HEK293 (cell line): Measurements from ENCODE around the gene SLC18B1.

Experiments
- CTCF ChIA-PET: fragments of 350-600 bp; formaldehyde crosslinking; extraction: SDS; loops from one replicate; lab custom pipeline; 2021; ENCODE audit warnings: antibody characterized with exemption; lab: Yijun Ruan, JAX
- POLR2A ChIA-PET: fragments of 300-600 bp; formaldehyde crosslinking; extraction: SDS; loops from one replicate; lab custom pipeline; 2020; ENCODE audit warnings: antibody characterized with exemption, inconsistent platforms; lab: Yijun Ruan, JAX
- H3K27ac ChIP-seq: fragments of 200-500 bp; sonication (Bioruptor generic); 2 replicates; pipeline ENCODE4 v1.5.1; 2014; ENCODE audit warnings: low read depth, low read length, control low read depth, inconsistent platforms; ENCODE audit errors: extremely low read depth
- H3K36me3 ChIP-seq, 2 experiments: fragments of 200-500 bp in 1 of 2; sonication (Bioruptor generic) in 1 of 2; 1 replicate in 1 of 2; 2 replicates in 1 of 2; pipeline ENCODE4 v1.5.1; 2014 to 2017; ENCODE audit warnings: inconsistent platforms in 2 of 2, low read length in 2 of 2; ENCODE audit not compliant: control insufficient read depth in 2 of 2, insufficient read depth in 1 of 2
- H3K4me1 ChIP-seq: fragments of 200-500 bp; sonication (Bioruptor generic); 2 replicates; pipeline ENCODE4 v1.5.1; 2014; ENCODE audit warnings: mild to moderate bottlenecking, low read length, inconsistent platforms; ENCODE audit not compliant: control insufficient read depth, insufficient read depth
- H3K4me3 ChIP-seq: 2 replicates; pipeline ENCODE4 v1.5.1; 2011; ENCODE audit warnings: low read depth, mild to moderate bottlenecking, control low read depth, low read length, moderate library complexity
- H3K9me3 ChIP-seq: fragments of 200-500 bp; sonication (Bioruptor generic); 2 replicates; pipeline ENCODE4 v1.5.1; 2014; ENCODE audit warnings: low read depth, low read length, inconsistent platforms; ENCODE audit not compliant: control insufficient read depth, insufficient read depth
- CTCF ChIP-seq: fragments of 450-650 bp; formaldehyde crosslinking; IDR thresholded peaks from 2 replicates; pipeline ENCODE4 v1.5.1; 2016; ENCODE audit warnings: missing biosample characterization, missing genetic modification characterization
- GFI1B ChIP-seq: fragments of 450-650 bp; formaldehyde crosslinking; IDR thresholded peaks from 2 replicates; pipeline ENCODE4 v1.5.1; 2016; ENCODE audit warnings: missing biosample characterization, missing genetic modification characterization
- KLF16 ChIP-seq: fragments of 450-650 bp; formaldehyde crosslinking; IDR thresholded peaks from 2 replicates; pipeline ENCODE4 v1.5.1; 2017; ENCODE audit warnings: missing biosample characterization, missing genetic modification characterization
- KLF17 ChIP-seq: fragments of 450-650 bp; formaldehyde crosslinking; IDR thresholded peaks from 2 replicates; pipeline ENCODE4 v1.5.1; 2016; ENCODE audit warnings: missing biosample characterization, missing genetic modification characterization
- REPIN1 ChIP-seq: fragments of 450-650 bp; formaldehyde crosslinking; IDR thresholded peaks from 2 replicates; pipeline ENCODE4 v1.5.1; 2017; ENCODE audit warnings: missing biosample characterization, missing genetic modification characterization, low read depth
- ZBTB1 ChIP-seq: fragments of 450-650 bp; formaldehyde crosslinking; IDR thresholded peaks from 2 replicates; pipeline ENCODE4 v1.5.1; 2016; ENCODE audit warnings: missing biosample characterization, missing genetic modification characterization
- ZBTB26 ChIP-seq: fragments of 450-650 bp; formaldehyde crosslinking; optimal IDR thresholded peaks from 2 replicates; pipeline ENCODE3; 2016; ENCODE audit warnings: missing biosample characterization, mild to moderate bottlenecking, missing genetic modification characterization
- ZBTB8A ChIP-seq: fragments of 450-650 bp; formaldehyde crosslinking; IDR thresholded peaks from 2 replicates; pipeline ENCODE4 v1.5.1; 2016; ENCODE audit warnings: missing biosample characterization, missing genetic modification characterization
- ZNF140 ChIP-seq: fragments of 450-650 bp; formaldehyde crosslinking; IDR thresholded peaks from 2 replicates; pipeline ENCODE4 v1.5.1; 2016; ENCODE audit warnings: missing biosample characterization, missing genetic modification characterization
- ZNF146 ChIP-seq: fragments of 450-650 bp; formaldehyde crosslinking; IDR thresholded peaks from 2 replicates; pipeline ENCODE4 v1.5.1; 2016; ENCODE audit warnings: missing biosample characterization, missing genetic modification characterization
- ZNF202 ChIP-seq: fragments of 450-650 bp; formaldehyde crosslinking; IDR thresholded peaks from 2 replicates; pipeline ENCODE4 v1.5.1; 2016; ENCODE audit warnings: missing biosample characterization, missing genetic modification characterization, borderline replicate concordance
- ZNF214 ChIP-seq: fragments of 450-650 bp; formaldehyde crosslinking; IDR thresholded peaks from 2 replicates; pipeline ENCODE4 v1.5.1; 2017; ENCODE audit warnings: missing biosample characterization, mild to moderate bottlenecking, missing genetic modification characterization, borderline replicate concordance
- ZNF423 ChIP-seq: fragments of 450-650 bp; formaldehyde crosslinking; IDR thresholded peaks from 2 replicates; pipeline ENCODE4 v1.5.1; 2016; ENCODE audit warnings: missing biosample characterization, missing genetic modification characterization
- ZNF433 ChIP-seq: fragments of 450-650 bp; formaldehyde crosslinking; IDR thresholded peaks from 2 replicates; pipeline ENCODE4 v1.5.1; 2016; ENCODE audit warnings: missing biosample characterization, missing genetic modification characterization, low read depth
- ZNF473 ChIP-seq: fragments of 450-650 bp; formaldehyde crosslinking; IDR thresholded peaks from 2 replicates; pipeline ENCODE4 v1.5.1; 2017; ENCODE audit warnings: missing biosample characterization, missing genetic modification characterization
- ZNF48 ChIP-seq: fragments of 450-650 bp; formaldehyde crosslinking; IDR thresholded peaks from 2 replicates; pipeline ENCODE4 v1.5.1; 2016; ENCODE audit warnings: missing biosample characterization, missing genetic modification characterization
- ZNF549 ChIP-seq: fragments of 450-650 bp; IDR thresholded peaks from 2 replicates; pipeline ENCODE4 v1.5.1; 2018; ENCODE audit warnings: missing biosample characterization, missing genetic modification characterization, mild to moderate bottlenecking, inconsistent platforms, moderate library complexity
- ZNF571 ChIP-seq: fragments of 450-650 bp; formaldehyde crosslinking; IDR thresholded peaks from 2 replicates; pipeline ENCODE4 v1.5.0; 2017; ENCODE audit warnings: missing biosample characterization, missing genetic modification characterization
- ZNF596 ChIP-seq: fragments of 450-650 bp; IDR thresholded peaks from 2 replicates; pipeline ENCODE4 v1.5.0; 2018; ENCODE audit warnings: missing biosample characterization, mild to moderate bottlenecking, missing genetic modification characterization, moderate library complexity
- ZNF600 ChIP-seq: fragments of 450-650 bp; formaldehyde crosslinking; IDR thresholded peaks from 2 replicates; pipeline ENCODE4 v1.5.1; 2016; ENCODE audit warnings: missing biosample characterization, missing genetic modification characterization
- ZSCAN18 ChIP-seq: fragments of 450-650 bp; formaldehyde crosslinking; IDR thresholded peaks from 2 replicates; pipeline ENCODE4 v1.5.1; 2016; ENCODE audit warnings: missing biosample characterization, missing genetic modification characterization
- TF ChIP-seq, protein P1 (sequence below): fragments of 450-650 bp; formaldehyde crosslinking; IDR thresholded peaks from 2 replicates; pipeline ENCODE4 v1.5.1; 2016; ENCODE audit warnings: missing biosample characterization, missing genetic modification characterization, low read depth
- TF ChIP-seq, protein P2 (sequence below): fragments of 450-650 bp; formaldehyde crosslinking; IDR thresholded peaks from 2 replicates; pipeline ENCODE4 v1.5.1; 2016; ENCODE audit warnings: missing biosample characterization, missing genetic modification characterization

SLC18B1 gene

DNA sequence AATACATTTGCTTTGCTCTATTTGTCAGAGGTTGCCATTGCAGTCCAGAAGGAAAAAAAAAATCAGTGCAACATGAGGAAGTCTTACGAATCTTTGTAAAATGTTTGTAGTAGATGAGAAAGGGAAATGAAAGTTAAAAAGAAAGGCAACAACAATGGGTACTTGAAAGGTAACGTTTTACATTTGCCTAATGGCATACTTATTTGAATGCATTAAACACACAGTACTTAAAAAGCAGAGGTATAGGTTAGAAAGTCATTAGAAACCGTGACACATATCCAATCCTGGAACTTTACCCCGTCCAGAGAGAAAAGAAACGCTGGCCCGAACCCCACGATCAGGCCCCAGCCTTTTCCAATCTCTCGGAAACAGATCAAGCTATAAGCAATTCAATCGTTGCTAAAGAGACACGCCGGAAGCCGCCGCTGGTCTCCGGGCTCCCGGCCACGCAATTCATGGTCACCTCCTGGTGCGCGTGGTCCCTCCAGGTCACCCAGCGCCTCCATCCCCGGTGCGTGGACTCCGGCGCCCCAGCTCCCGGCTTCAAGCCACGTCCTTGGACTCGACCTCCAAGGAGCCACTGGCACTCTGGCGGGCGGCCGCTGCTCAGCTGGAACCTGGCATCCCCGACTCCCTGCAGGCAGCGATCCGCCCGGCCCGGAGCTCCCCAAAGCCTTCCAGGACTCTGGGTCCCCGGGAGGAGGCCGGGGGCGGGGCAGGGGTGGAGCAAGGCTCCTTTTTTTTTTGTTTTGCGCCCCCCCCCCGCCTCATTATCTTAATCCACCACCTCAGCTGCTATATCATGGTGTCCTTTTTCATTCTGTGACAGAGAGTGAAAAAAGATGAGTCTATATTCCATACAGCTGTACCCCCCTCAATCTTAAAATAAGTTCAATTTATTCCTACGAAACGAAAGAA, at the start of gene SLC18B1 (continued):
- TF ChIP-seq ZSCAN18 (tag by site-specific recombination) (no peak), REPIN1 (tag by site-specific recombination) (no peak), ZNF202 (tag by site-specific recombination) (no peak), ZNF423 (tag by site-specific recombination) (peak; percentile 92), KLF16 (tag by site-specific recombination) (0 out of 2 replicates have a peak, but pooled peaks have one; percentile 20), ZBTB1 (tag by site-specific recombination) (no peak), ZNF600 (tag by site-specific recombination) (peak; percentile 61; the same call in 1 of the 2 replicates), ZNF596 (tag by site-specific recombination) (no peak), ZBTB8A (0 out of 2 replicates have a peak, but pooled peaks have one; percentile 28), ZNF433 (tag by site-specific recombination) (no peak), ZBTB26 (tag by site-specific recombination) (peak; percentile 45), ZNF140 (no peak)
- TF ChIP-seq, protein P1, sequence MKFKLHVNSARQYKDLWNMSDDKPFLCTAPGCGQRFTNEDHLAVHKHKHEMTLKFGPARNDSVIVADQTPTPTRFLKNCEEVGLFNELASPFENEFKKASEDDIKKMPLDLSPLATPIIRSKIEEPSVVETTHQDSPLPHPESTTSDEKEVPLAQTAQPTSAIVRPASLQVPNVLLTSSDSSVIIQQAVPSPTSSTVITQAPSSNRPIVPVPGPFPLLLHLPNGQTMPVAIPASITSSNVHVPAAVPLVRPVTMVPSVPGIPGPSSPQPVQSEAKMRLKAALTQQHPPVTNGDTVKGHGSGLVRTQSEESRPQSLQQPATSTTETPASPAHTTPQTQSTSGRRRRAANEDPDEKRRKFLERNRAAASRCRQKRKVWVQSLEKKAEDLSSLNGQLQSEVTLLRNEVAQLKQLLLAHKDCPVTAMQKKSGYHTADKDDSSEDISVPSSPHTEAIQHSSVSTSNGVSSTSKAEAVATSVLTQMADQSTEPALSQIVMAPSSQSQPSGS (tag by site-specific recombination), result no peak

DNA sequence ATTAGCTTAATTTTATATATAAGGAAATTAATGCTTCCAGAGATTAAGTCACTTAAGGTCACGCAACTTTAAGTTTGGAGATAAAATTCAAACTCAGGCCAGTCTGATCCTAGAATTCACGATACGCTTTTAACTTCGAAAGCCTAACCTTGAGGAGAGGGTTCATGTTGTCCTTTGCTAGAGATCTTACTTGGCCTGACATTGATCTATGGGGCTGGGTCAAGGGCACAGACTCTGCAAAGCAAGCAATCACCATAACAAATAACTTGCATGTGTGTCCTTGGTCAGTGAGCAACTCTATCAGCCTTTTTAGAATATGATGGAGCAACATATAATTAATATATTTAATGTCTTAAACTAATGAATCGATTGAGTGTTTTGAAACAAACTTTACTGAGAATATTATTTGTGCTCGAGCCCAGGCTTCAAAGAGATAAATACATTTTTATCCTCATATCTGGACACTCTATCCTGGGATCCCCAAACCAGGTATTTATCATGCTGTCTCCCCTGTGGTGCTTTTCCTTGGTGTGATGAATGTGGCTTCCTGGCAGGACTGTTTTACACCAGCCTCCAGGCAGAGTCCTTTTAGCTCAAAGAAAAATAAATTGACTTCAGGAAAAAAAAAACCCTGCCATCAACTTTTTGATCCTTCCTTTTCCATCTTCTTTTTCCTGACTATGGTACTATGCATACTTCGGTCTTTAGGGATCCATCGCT, 45.0 kb upstream of the SLC18B1 start:
- H3K4me3 ChIP-seq, result no peak overlapping the region
- no peaks in the 10 kb centered on the region for H3K36me3 ChIP-seq
- no peak overlapping the region for H3K27ac ChIP-seq
- H3K9me3 ChIP-seq, result no peaks in the 10 kb centered on the region
- CTCF ChIA-PET, result interaction anchor here (0.6 to 2.1 kb wide), 5 partner anchors 13 to 919 kb away, joined by 3 to 7 read pairs (median 3); no protein-coding TSS in a partner anchor
- POLR2A ChIA-PET, result no interaction called here
- H3K4me1 ChIP-seq, result 0 out of 2 replicates have a peak, but pooled peaks cover 3% of the 10 kb centered on the region
- no peak for TF ChIP-seq CTCF (tag by site-specific recombination)
- TF ChIP-seq ZNF48 (tag by site-specific recombination), result no peak
- no peak for TF ChIP-seq ZNF571 (tag by site-specific recombination)
- TF ChIP-seq ZNF214 (tag by site-specific recombination), result no peak
- TF ChIP-seq, protein P2, sequence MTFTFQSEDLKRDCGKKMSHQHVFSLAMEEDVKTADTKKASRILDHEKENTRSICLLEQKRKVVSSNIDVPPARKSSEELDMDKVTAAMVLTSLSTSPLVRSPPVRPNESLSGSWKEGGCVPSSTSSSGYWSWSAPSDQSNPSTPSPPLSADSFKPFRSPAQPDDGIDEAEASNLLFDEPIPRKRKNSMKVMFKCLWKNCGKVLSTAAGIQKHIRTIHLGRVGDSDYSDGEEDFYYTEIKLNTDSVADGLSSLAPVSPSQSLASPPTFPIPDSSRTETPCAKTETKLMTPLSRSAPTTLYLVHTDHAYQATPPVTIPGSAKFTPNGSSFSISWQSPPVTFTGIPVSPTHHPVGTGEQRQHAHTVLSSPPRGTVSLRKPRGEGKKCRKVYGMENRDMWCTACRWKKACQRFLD (tag by site-specific recombination), result no peak
- no peak for TF ChIP-seq ZNF146 (tag by site-specific recombination)
- no peak for TF ChIP-seq KLF17 (tag by site-specific recombination)
- TF ChIP-seq GFI1B, result no peak
- TF ChIP-seq ZNF549 (tag by site-specific recombination), result no peak
- no peak for TF ChIP-seq ZNF473 (tag by site-specific recombination)
- TF ChIP-seq, all 188 proteins: peak for 0
